ENCODE data around the gene ITGAD. TPM values are rescaled to one million over a fixed set of nuclear protein-coding genes. Genes with fewer than 3 reads are reported as not detected.

Gene ITGAD
- total RNA-seq, 1 experiment from 2014 or later, result not detected

DNA sequence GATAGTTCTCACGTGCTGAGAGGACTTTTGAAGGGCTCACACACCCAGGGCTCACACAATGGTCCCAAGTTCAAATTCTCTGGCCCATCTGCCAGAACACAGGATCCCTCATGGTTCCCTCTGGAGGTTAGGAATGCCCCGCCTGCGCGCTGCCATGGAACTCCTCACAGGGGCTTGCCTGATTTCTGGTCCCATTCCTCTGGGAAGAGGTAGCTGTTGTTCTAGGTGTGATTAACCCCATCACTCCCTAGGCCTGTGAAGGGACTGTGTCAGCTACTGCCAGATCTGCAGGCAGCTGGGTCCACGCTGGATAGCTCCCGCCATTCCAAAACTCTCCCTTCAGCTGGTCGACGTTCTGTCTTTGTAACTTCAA lies 63.8 kb downstream of the ITGAD start:
- Histone ChIP-seq H3K27ac (ENCODE audit: low read length) (no peak overlapping the region), H3K9ac (ENCODE audit: low read length) (no peak overlapping the region), H3K27me3 (ENCODE audit: low read length) (no peaks in the 10 kb centered on the region), H3K9me2 (replicated peaks; ENCODE audit: low read length) (no peaks in the 10 kb centered on the region), H4K20me1 (ENCODE audit: low read length) (no peaks in the 10 kb centered on the region), H3K4me3 (ENCODE audit: low read length) (no peak overlapping the region), H3K4me2 (ENCODE audit: low read length) (no peak overlapping the region), H3F3A (ENCODE audit: low read length, unreplicated experiment) (no peaks in the 10 kb centered on the region), H2AFZ (ENCODE audit: low read length) (no peak overlapping the region), H3K9me3 (ENCODE audit: low read length) (no peaks in the 10 kb centered on the region), H3K79me2 (ENCODE audit: low read length) (peaks cover 17% of the 10 kb centered on the region; the same call in 1 of the 2 replicates), H3K36me3 (ENCODE audit: low read depth, low read length) (no peaks in the 10 kb centered on the region), H3K4me1 (ENCODE audit: insufficient read depth, low read length) (peaks cover 31% of the 10 kb centered on the region)
- POLR2A ChIA-PET (ENCODE audit: unreplicated experiment), result no interaction called here
- intact Hi-C loops (cut with micrococcal nuclease), result loop anchor here (5.0 to 10.0 kb wide), 2 partner anchors 252 to 385 kb away; partner anchors contain the start of genes PYCARD, ZNF646 and ZNF668
- TF ChIP-seq EZH2 (IDR thresholded peaks at IDR 0.05; ENCODE audit: low read length, unreplicated experiment) (no peak), EZH2phosphoT487 (IDR thresholded peaks at IDR 0.05; ENCODE audit: borderline replicate concordance, low read length) (no peak)
- TF ChIP-seq, protein P1, sequence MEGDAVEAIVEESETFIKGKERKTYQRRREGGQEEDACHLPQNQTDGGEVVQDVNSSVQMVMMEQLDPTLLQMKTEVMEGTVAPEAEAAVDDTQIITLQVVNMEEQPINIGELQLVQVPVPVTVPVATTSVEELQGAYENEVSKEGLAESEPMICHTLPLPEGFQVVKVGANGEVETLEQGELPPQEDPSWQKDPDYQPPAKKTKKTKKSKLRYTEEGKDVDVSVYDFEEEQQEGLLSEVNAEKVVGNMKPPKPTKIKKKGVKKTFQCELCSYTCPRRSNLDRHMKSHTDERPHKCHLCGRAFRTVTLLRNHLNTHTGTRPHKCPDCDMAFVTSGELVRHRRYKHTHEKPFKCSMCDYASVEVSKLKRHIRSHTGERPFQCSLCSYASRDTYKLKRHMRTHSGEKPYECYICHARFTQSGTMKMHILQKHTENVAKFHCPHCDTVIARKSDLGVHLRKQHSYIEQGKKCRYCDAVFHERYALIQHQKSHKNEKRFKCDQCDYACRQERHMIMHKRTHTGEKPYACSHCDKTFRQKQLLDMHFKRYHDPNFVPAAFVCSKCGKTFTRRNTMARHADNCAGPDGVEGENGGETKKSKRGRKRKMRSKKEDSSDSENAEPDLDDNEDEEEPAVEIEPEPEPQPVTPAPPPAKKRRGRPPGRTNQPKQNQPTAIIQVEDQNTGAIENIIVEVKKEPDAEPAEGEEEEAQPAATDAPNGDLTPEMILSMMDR (conservative IDR thresholded peaks at IDR 0.05; ENCODE audit: low read depth, low read length), result no peak
- CTCF ChIA-PET, result no interaction called here
- BruUV-seq (replicated peaks), result no TSS peak
- DNase-seq (no peak), ATAC-seq (no peak)

DNA sequence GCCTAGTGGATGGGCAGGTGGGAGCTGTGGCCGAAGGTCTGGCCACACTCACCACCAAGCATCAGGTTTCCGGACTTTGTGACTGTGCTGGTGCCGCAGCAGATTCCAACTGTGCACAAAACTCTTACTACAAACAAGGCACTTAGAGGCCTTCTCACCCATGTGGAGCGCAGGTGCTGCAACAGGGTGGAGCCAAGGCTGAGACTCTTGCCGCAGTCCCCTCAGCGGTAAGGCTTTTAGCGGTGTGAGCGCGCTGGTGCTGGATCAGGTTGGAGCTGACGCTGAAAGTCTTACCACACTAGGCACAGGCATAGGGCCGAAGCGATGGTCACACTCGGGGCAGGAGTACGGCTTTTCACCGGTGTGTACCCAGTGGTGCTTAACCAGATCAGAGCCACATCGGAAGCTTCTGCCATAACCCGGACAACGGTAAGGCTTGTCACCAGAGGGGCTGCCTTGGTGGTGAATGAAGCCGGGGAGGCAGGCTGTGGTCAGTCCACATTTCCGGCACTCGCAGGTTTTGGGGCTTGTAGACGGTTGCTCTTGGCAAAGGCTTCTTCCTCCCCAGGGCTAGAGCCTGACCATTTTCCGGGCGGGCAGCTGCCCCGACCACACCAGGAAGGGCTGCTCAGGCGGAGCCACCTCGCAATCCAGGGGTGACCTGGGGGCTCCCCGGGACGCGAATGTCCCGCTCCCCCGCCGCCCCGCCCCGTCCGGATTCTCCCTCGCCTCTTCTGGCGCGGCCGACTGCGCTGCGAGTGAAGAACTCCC lies 65.1 kb downstream of the ITGAD start:
- Histone ChIP-seq H3K27me3 (ENCODE audit: low read length) (no peaks in the 10 kb centered on the region), H3K9me3 (ENCODE audit: low read length) (no peaks in the 10 kb centered on the region), H3K9me2 (replicated peaks; ENCODE audit: low read length) (no peaks in the 10 kb centered on the region), H3K4me2 (ENCODE audit: low read length) (peak overlapping the region; percentile 78), H3K4me3 (ENCODE audit: low read length) (peak overlapping the region; percentile 77), H3K9ac (ENCODE audit: low read length) (peak overlapping the region; percentile 96), H3K79me2 (ENCODE audit: low read length) (peaks cover 17% of the 10 kb centered on the region; the same call in 1 of the 2 replicates), H3K36me3 (ENCODE audit: low read depth, low read length) (no peaks in the 10 kb centered on the region), H3F3A (ENCODE audit: low read length, unreplicated experiment) (no peaks in the 10 kb centered on the region), H4K20me1 (ENCODE audit: low read length) (no peaks in the 10 kb centered on the region), H3K27ac (ENCODE audit: low read length) (no peak overlapping the region), H3K4me1 (ENCODE audit: insufficient read depth, low read length) (peaks cover 18% of the 10 kb centered on the region), H2AFZ (ENCODE audit: low read length) (peak overlapping the region; percentile 91)
- BruUV-seq (replicated peaks), result no TSS peak
- intact Hi-C loops (cut with micrococcal nuclease), result loop anchor here (2.0 to 10.0 kb wide), 3 partner anchors 239 to 386 kb away; partner anchors contain the start of genes PYCARD, ZNF646 and ZNF668
- no peak for TF ChIP-seq EZH2 (IDR thresholded peaks at IDR 0.05; ENCODE audit: low read length, unreplicated experiment)
- TF ChIP-seq EZH2phosphoT487 (IDR thresholded peaks at IDR 0.05; ENCODE audit: borderline replicate concordance, low read length), result no peak
- TF ChIP-seq, protein P1 (conservative IDR thresholded peaks at IDR 0.05; ENCODE audit: low read depth, low read length), result no peak
- ChIA-PET CTCF (no interaction called here), POLR2A (ENCODE audit: unreplicated experiment) (no interaction called here)
- ATAC-seq, result no peak
- no peak for DNase-seq

Data from PC-3 (cell line).